LNCAP (cell line): ENCODE measurements around the gene CABP4.

Experiments
- CTCF ChIP-seq: fragments of 450-650 bp; IDR thresholded peaks from 2 replicates; pipeline ENCODE4 v1.5.1; 2017; ENCODE audit warnings: mild to moderate bottlenecking

The CABP4 gene

GRCh38 chr11:67450796-67451657 is 4.1 kb upstream of the CABP4 start:
- no peak for TF ChIP-seq CTCF

- no peak for TF ChIP-seq CTCF
Observed at GRCh38 chr11:67451658-67451976, 3.5 kb upstream of the CABP4 start.

- no peak for TF ChIP-seq CTCF
Observed at GRCh38 chr11:67452141-67452952, 2.8 kb upstream of the CABP4 start, which contains the start of gene GPR152. GPR152 (minus strand) TSS chr11:67452729; CDS start chr11:67452724, 5 bp downstream.

GRCh38 chr11:67453816-67454732 is 1.1 kb upstream of the CABP4 start:
- no peak for TF ChIP-seq CTCF

GRCh38 chr11:67456068-67456705 is 1.0 kb downstream of the CABP4 start:
- TF ChIP-seq CTCF, result no peak

- TF ChIP-seq CTCF, result no peak
Observed at GRCh38 chr11:67457453-67457852, 2.3 kb downstream of the CABP4 start.

GRCh38 chr11:67458266-67458665 is 3.1 kb downstream of the CABP4 start:
- no peak for TF ChIP-seq CTCF
